ENCODE results near the gene OTOP3.
A peak's percentile ranks its signal among the peaks of the same experiment; 100 is the strongest.
"Not testable (repeated sequence)": the region's sequence is repeated elsewhere in the genome, so short reads cannot be mapped to it uniquely, and the experiment has no call there.

Gene OTOP3

GRCh38 chr17:74964988-74965622 lies 29.4 kb downstream of the OTOP3 start:
- H3K27me3 ChIP-seq (ENCODE audit: insufficient read depth, low read length) = peaks cover 3% of the 10 kb centered on the region
- H3K9ac ChIP-seq (ENCODE audit: low read depth, low read length) = no peak overlapping the region
- no peaks in the 10 kb centered on the region for H3K9me3 ChIP-seq (ENCODE audit: insufficient read depth, low read depth, low read length)
- WGBS = 88% methylated on average over 14 of the region's 14 CpGs
- H3K27ac ChIP-seq (ENCODE audit: low read depth, low read length) = no peak overlapping the region
- H3K36me3 ChIP-seq (ENCODE audit: insufficient read depth, low read length) = no peaks in the 10 kb centered on the region
- no peak overlapping the region for H3K4me3 ChIP-seq (ENCODE audit: low read length)
- 0 out of 2 replicates have a peak, but pooled peaks cover 3% of the 10 kb centered on the region for H3K4me1 ChIP-seq (ENCODE audit: insufficient read depth, low read length)

GRCh38 chr17:74968361-74968780 lies 32.7 kb downstream of the OTOP3 start:
- Histone ChIP-seq H3K9me3 (ENCODE audit: insufficient read depth, low read depth, low read length) (no peaks in the 10 kb centered on the region), H3K4me3 (ENCODE audit: low read length) (no peak overlapping the region), H3K36me3 (ENCODE audit: insufficient read depth, low read length) (no peaks in the 10 kb centered on the region), H3K4me1 (ENCODE audit: insufficient read depth, low read length) (0 out of 2 replicates have a peak, but pooled peaks cover 3% of the 10 kb centered on the region), H3K27me3 (ENCODE audit: insufficient read depth, low read length) (peaks cover 35% of the 10 kb centered on the region), H3K27ac (ENCODE audit: low read depth, low read length) (no peak overlapping the region), H3K9ac (ENCODE audit: low read depth, low read length) (no peak overlapping the region)
- 85% methylated on average over 5 of the region's 5 CpGs for WGBS

GRCh38 chr17:74969501-74969900 lies 33.8 kb downstream of the OTOP3 start:
- peaks cover 46% of the 10 kb centered on the region for H3K27me3 ChIP-seq (ENCODE audit: insufficient read depth, low read length)
- H3K27ac ChIP-seq (ENCODE audit: low read depth, low read length); H3K9ac ChIP-seq (ENCODE audit: low read depth, low read length); H3K36me3 ChIP-seq (ENCODE audit: insufficient read depth, low read length); H3K9me3 ChIP-seq (ENCODE audit: insufficient read depth, low read depth, low read length); H3K4me3 ChIP-seq (ENCODE audit: low read length); H3K4me1 ChIP-seq (ENCODE audit: insufficient read depth, low read length): not testable (repeated sequence)
- WGBS = 94% methylated on average over 5 of the region's 5 CpGs

- Histone ChIP-seq H3K4me1 (ENCODE audit: insufficient read depth, low read length) (0 out of 2 replicates have a peak, but pooled peaks cover 3% of the 10 kb centered on the region), H3K36me3 (ENCODE audit: insufficient read depth, low read length) (no peaks in the 10 kb centered on the region), H3K27me3 (ENCODE audit: insufficient read depth, low read length) (peaks cover 55% of the 10 kb centered on the region), H3K9ac (ENCODE audit: low read depth, low read length) (no peak overlapping the region), H3K9me3 (ENCODE audit: insufficient read depth, low read depth, low read length) (no peaks in the 10 kb centered on the region), H3K4me3 (ENCODE audit: low read length) (no peak overlapping the region), H3K27ac (ENCODE audit: low read depth, low read length) (no peak overlapping the region)
- 90% methylated on average over 3 of the region's 3 CpGs for WGBS
Measured at GRCh38 chr17:74970395-74970794, 34.7 kb downstream of the OTOP3 start.

GRCh38 chr17:74971069-74971841 lies 35.6 kb downstream of the OTOP3 start:
- Histone ChIP-seq H3K27me3 (ENCODE audit: insufficient read depth, low read length) (peaks cover 64% of the 10 kb centered on the region), H3K9ac (ENCODE audit: low read depth, low read length) (peak overlapping the region; percentile 43; the same call in 1 of the 2 replicates), H3K9me3 (ENCODE audit: insufficient read depth, low read depth, low read length) (no peaks in the 10 kb centered on the region), H3K4me3 (ENCODE audit: low read length) (peak overlapping the region; percentile 63), H3K4me1 (ENCODE audit: insufficient read depth, low read length) (0 out of 2 replicates have a peak, but pooled peaks cover 3% of the 10 kb centered on the region), H3K36me3 (ENCODE audit: insufficient read depth, low read length) (no peaks in the 10 kb centered on the region), H3K27ac (ENCODE audit: low read depth, low read length) (no peak overlapping the region)
- 89% methylated on average over 8 of the region's 8 CpGs for WGBS

- H3K4me3 ChIP-seq (ENCODE audit: low read length) = peak overlapping the region; percentile 63
- H3K36me3 ChIP-seq (ENCODE audit: insufficient read depth, low read length) = no peaks in the 10 kb centered on the region
- peak overlapping the region; percentile 43; the same call in 1 of the 2 replicates for H3K9ac ChIP-seq (ENCODE audit: low read depth, low read length)
- no peak overlapping the region for H3K27ac ChIP-seq (ENCODE audit: low read depth, low read length)
- peaks cover 64% of the 10 kb centered on the region for H3K27me3 ChIP-seq (ENCODE audit: insufficient read depth, low read length)
- H3K4me1 ChIP-seq (ENCODE audit: insufficient read depth, low read length) = 0 out of 2 replicates have a peak, but pooled peaks cover 3% of the 10 kb centered on the region
- H3K9me3 ChIP-seq (ENCODE audit: insufficient read depth, low read depth, low read length) = no peaks in the 10 kb centered on the region
- 10% methylated on average over 9 of the region's 9 CpGs for WGBS
Measured at GRCh38 chr17:74971842-74972106, 36.1 kb downstream of the OTOP3 start.

GRCh38 chr17:74972107-74972972 lies 36.6 kb downstream of the OTOP3 start, which contains the start of gene HID1:
HID1 (minus strand) TSS chr17:74972759; CDS start chr17:74972656, 103 bp downstream.
- Histone ChIP-seq H3K27ac (ENCODE audit: low read depth, low read length) (no peak within 1 kb of the TSS), H3K9me3 (ENCODE audit: insufficient read depth, low read depth, low read length) (no peaks in the 10 kb centered on the region), H3K9ac (ENCODE audit: low read depth, low read length) (peak within 1 kb of the TSS; percentile 47; the same call in 1 of the 2 replicates), H3K4me3 (ENCODE audit: low read length) (peak within 1 kb of the TSS; percentile 63), H3K27me3 (ENCODE audit: insufficient read depth, low read length) (peaks cover 64% of the 10 kb centered on the region), H3K36me3 (ENCODE audit: insufficient read depth, low read length) (no peaks in the 10 kb centered on the region), H3K4me1 (ENCODE audit: insufficient read depth, low read length) (0 out of 2 replicates have a peak, but pooled peaks cover 3% of the 10 kb centered on the region)
- 1% methylated on average over 95 of the region's 95 CpGs for WGBS

- H3K9ac ChIP-seq (ENCODE audit: low read depth, low read length) = no peak overlapping the region
- H3K9me3 ChIP-seq (ENCODE audit: insufficient read depth, low read depth, low read length) = no peaks in the 10 kb centered on the region
- H3K36me3 ChIP-seq (ENCODE audit: insufficient read depth, low read length) = no peaks in the 10 kb centered on the region
- H3K27ac ChIP-seq (ENCODE audit: low read depth, low read length) = no peak overlapping the region
- H3K27me3 ChIP-seq (ENCODE audit: insufficient read depth, low read length) = peaks cover 64% of the 10 kb centered on the region
- H3K4me1 ChIP-seq (ENCODE audit: insufficient read depth, low read length) = 0 out of 2 replicates have a peak, but pooled peaks cover 3% of the 10 kb centered on the region
- WGBS = 16% methylated on average over 17 of the region's 17 CpGs
- H3K4me3 ChIP-seq (ENCODE audit: low read length) = peak overlapping the region; percentile 63
Measured at GRCh38 chr17:74972973-74973328, 37.3 kb downstream of the OTOP3 start.

- Histone ChIP-seq H3K9ac (ENCODE audit: low read depth, low read length) (no peak overlapping the region), H3K4me1 (ENCODE audit: insufficient read depth, low read length) (no peaks in the 10 kb centered on the region), H3K36me3 (ENCODE audit: insufficient read depth, low read length) (no peaks in the 10 kb centered on the region), H3K9me3 (ENCODE audit: insufficient read depth, low read depth, low read length) (no peaks in the 10 kb centered on the region), H3K27me3 (ENCODE audit: insufficient read depth, low read length) (peaks cover 52% of the 10 kb centered on the region), H3K27ac (ENCODE audit: low read depth, low read length) (no peak overlapping the region), H3K4me3 (ENCODE audit: low read length) (no peak overlapping the region)
- 84% methylated on average over 4 of the region's 4 CpGs for WGBS
Measured at GRCh38 chr17:74975943-74976342, 40.2 kb downstream of the OTOP3 start.

GRCh38 chr17:74977802-74978201 lies 42.1 kb downstream of the OTOP3 start:
- Histone ChIP-seq H3K9ac (ENCODE audit: low read depth, low read length) (no peak overlapping the region), H3K27me3 (ENCODE audit: insufficient read depth, low read length) (peaks cover 34% of the 10 kb centered on the region), H3K9me3 (ENCODE audit: insufficient read depth, low read depth, low read length) (no peaks in the 10 kb centered on the region), H3K36me3 (ENCODE audit: insufficient read depth, low read length) (no peaks in the 10 kb centered on the region), H3K27ac (ENCODE audit: low read depth, low read length) (no peak overlapping the region), H3K4me3 (ENCODE audit: low read length) (no peak overlapping the region), H3K4me1 (ENCODE audit: insufficient read depth, low read length) (peaks cover 7% of the 10 kb centered on the region)
- WGBS = 94% methylated on average over 1 of the region's 3 CpGs

- Histone ChIP-seq H3K9me3 (ENCODE audit: insufficient read depth, low read depth, low read length) (no peaks in the 10 kb centered on the region), H3K9ac (ENCODE audit: low read depth, low read length) (no peak overlapping the region), H3K4me1 (ENCODE audit: insufficient read depth, low read length) (peaks cover 8% of the 10 kb centered on the region), H3K27ac (ENCODE audit: low read depth, low read length) (no peak overlapping the region), H3K36me3 (ENCODE audit: insufficient read depth, low read length) (no peaks in the 10 kb centered on the region), H3K4me3 (ENCODE audit: low read length) (no peak overlapping the region), H3K27me3 (ENCODE audit: insufficient read depth, low read length) (peaks cover 30% of the 10 kb centered on the region)
- WGBS = 82% methylated on average over 3 of the region's 3 CpGs
Measured at GRCh38 chr17:74978240-74978639, 42.5 kb downstream of the OTOP3 start.

Data from HUES64 (cell line).